Measurements from ENCODE around the gene LSM14B.

Gene LSM14B

DNA sequence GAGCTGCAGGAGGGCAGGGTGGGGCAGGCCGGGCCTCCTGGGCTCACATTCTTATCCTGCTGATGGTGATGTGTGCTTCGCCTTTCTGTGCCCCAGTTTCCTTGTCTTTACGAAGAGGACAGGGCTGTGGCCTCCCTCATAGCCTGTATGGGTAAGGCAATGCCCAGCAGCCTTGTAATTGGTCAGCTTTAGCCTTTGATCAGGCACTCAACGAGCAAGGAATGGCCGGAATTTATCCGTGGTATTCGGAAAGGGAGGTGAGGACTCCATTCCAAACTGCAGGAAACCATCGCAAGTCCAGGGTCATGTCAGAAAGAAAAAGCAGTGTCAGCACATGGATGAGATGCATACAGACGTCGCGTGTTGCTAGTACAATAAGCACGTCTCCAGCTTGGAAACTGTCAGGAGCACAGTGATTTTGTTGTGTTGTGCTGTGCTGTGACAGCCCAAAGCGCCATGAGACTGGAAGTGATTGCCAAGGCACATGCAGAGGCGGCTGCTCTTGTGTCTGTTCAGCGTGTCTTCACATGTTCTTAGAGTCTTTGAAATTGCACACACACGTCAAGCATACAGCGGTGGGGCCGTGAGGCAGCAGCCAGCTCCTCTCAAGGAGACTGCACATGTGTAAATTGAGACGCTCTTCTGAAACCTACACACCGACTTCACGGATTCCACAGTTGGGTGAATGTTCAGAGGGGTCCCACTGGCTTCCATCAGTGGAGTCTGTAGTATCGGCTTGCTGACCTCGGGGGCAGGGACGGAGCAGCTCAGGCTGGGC lies 27.4 kb downstream of the LSM14B start:
- Histone ChIP-seq H3K9ac (no peak overlapping the region), H3K79me2 (peaks cover 78% of the 10 kb centered on the region)

DNA sequence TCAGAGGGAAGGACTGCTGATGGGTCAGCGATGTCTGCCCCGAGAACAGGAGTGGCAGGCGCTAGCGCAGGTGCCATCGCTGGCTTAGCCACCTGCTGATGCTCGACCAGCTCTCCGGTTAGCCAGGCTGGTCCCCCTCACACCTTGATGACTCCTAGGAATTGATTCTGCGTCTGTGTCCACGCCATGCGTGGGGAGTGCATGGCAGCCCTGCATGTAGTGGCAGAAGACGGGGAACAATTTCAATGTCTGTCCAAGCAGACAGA lies 28.0 kb downstream of the LSM14B start:
- Histone ChIP-seq H3K27ac (no peak overlapping the region), H3K36me3 (ENCODE audit: control insufficient read depth, insufficient read depth, low read length) (no peaks in the 10 kb centered on the region), H3K9ac (no peak overlapping the region), H3K79me2 (peaks cover 73% of the 10 kb centered on the region), H3K4me1 (no peaks in the 10 kb centered on the region), H3K4me3 (ENCODE audit: low read depth, low read length) (no peak overlapping the region), H3K4me2 (ENCODE audit: low read length) (no peak overlapping the region), H2AFZ (no peak overlapping the region), H3K9me3 (ENCODE audit: control insufficient read depth, low read length) (no peaks in the 10 kb centered on the region), H3K27me3 (ENCODE audit: control insufficient read depth, insufficient read depth, low read length) (no peaks in the 10 kb centered on the region)
- TF ChIP-seq, protein P1, sequence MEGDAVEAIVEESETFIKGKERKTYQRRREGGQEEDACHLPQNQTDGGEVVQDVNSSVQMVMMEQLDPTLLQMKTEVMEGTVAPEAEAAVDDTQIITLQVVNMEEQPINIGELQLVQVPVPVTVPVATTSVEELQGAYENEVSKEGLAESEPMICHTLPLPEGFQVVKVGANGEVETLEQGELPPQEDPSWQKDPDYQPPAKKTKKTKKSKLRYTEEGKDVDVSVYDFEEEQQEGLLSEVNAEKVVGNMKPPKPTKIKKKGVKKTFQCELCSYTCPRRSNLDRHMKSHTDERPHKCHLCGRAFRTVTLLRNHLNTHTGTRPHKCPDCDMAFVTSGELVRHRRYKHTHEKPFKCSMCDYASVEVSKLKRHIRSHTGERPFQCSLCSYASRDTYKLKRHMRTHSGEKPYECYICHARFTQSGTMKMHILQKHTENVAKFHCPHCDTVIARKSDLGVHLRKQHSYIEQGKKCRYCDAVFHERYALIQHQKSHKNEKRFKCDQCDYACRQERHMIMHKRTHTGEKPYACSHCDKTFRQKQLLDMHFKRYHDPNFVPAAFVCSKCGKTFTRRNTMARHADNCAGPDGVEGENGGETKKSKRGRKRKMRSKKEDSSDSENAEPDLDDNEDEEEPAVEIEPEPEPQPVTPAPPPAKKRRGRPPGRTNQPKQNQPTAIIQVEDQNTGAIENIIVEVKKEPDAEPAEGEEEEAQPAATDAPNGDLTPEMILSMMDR (IDR thresholded peaks at IDR 0.05): no peak

More for the DNA sequence above, 27.4 kb downstream of the LSM14B start:
- Histone ChIP-seq H3K4me3 (ENCODE audit: low read depth, low read length) (no peak overlapping the region), H3K27me3 (ENCODE audit: control insufficient read depth, insufficient read depth, low read length) (no peaks in the 10 kb centered on the region), H3K4me1 (peaks cover under 1% of the 10 kb centered on the region), H3K36me3 (ENCODE audit: control insufficient read depth, insufficient read depth, low read length) (no peaks in the 10 kb centered on the region), H2AFZ (no peak overlapping the region), H3K27ac (no peak overlapping the region), H3K4me2 (ENCODE audit: low read length) (no peak overlapping the region), H3K9me3 (ENCODE audit: control insufficient read depth, low read length) (no peaks in the 10 kb centered on the region)
- TF ChIP-seq, protein P1 (IDR thresholded peaks at IDR 0.05): no peak

DNA sequence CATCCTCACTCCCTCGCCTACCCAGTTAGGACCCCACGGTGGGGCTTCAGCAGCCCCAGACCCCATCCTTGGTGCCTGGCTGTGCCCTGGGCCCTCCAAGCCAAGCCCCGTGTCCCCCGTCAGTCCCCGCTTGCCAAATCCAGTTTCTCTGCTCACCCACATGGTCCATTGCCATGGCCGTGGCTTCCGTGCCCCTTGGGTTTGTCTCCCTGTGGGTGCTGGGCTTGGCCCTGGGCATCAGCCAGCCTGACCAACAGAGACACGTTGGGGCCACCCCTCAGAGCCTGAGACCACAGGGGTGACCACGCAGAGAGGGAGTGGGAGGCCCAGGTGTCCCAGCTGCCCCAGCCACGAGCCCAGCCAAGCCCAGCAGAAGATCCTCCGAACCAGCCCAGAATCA lies 28.9 kb downstream of the LSM14B start:
- H3K4me1 ChIP-seq: no peaks in the 10 kb centered on the region
- H3K4me2 ChIP-seq (ENCODE audit: low read length): no peak overlapping the region
- H3K27ac ChIP-seq: no peak overlapping the region
- H3K27me3 ChIP-seq (ENCODE audit: control insufficient read depth, insufficient read depth, low read length): no peaks in the 10 kb centered on the region
- no peaks in the 10 kb centered on the region for H3K9me3 ChIP-seq (ENCODE audit: control insufficient read depth, low read length)
- H3K9ac ChIP-seq: no peak overlapping the region
- H3K36me3 ChIP-seq (ENCODE audit: control insufficient read depth, insufficient read depth, low read length): no peaks in the 10 kb centered on the region
- H3K4me3 ChIP-seq (ENCODE audit: low read depth, low read length): no peak overlapping the region
- TF ChIP-seq, protein P1 (IDR thresholded peaks at IDR 0.05): no peak
- no peak overlapping the region for H2AFZ ChIP-seq
- peaks cover 64% of the 10 kb centered on the region for H3K79me2 ChIP-seq

DNA sequence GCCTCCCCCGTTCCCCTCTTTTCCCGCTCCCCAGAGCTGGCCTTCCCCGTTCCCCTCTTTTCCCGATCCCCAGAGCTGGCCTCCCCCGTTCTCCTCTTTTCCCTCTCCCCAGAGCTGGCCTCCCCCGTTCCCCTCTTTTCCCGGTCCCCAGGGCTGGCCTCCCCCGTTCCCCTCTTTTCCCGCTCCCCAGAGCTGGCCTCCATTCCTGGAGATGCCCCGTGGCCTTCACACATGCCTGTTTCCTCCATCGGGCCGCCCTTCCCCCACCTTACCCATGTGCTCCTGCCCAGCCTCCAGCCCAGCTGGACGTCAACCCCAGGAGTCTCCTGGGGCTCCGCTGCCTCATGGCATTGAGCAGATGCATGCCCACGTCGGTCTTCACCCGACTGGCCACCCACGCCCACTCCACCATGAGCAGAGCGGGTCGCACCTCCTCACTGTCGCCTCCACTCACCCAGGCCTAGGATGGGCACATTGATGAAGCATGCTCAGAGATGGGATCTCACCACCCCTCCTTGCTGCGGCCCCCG lies 29.6 kb downstream of the LSM14B start:
- Histone ChIP-seq H3K4me3 (ENCODE audit: low read depth, low read length) (no peak overlapping the region), H3K27ac (no peak overlapping the region), H3K36me3 (ENCODE audit: control insufficient read depth, insufficient read depth, low read length) (no peaks in the 10 kb centered on the region), H3K79me2 (peaks cover 64% of the 10 kb centered on the region), H3K9me3 (ENCODE audit: control insufficient read depth, low read length) (no peaks in the 10 kb centered on the region), H3K4me1 (peaks cover 3% of the 10 kb centered on the region), H3K27me3 (ENCODE audit: control insufficient read depth, insufficient read depth, low read length) (no peaks in the 10 kb centered on the region), H3K4me2 (ENCODE audit: low read length) (no peak overlapping the region), H2AFZ (no peak overlapping the region), H3K9ac (no peak overlapping the region)
- TF ChIP-seq, protein P1 (IDR thresholded peaks at IDR 0.05): no peak
